Liver (tissue), 3 donors: ENCODE measurements around the gene NEK11.

ENCODE experiments used
- NR2F2 ChIP-seq: IDR thresholded peaks from 2 replicates; pipeline ENCODE4 v1.6.1; 2016; ENCODE audit warnings: antibody characterized with exemption
- RXRA ChIP-seq, 2 donors: IDR thresholded peaks; 2 replicates each; pipeline ENCODE4 v1.6.1; 2017 to 2018; ENCODE audit warnings: antibody characterized with exemption in 2 of 2, mild to moderate bottlenecking in 1 of 2
- SP1 ChIP-seq: IDR thresholded peaks from 2 replicates; pipeline ENCODE4 v1.6.1; 2018; ENCODE audit warnings: antibody characterized with exemption, mild to moderate bottlenecking
- TF ChIP-seq, protein P1 (sequence below): fragments of 150-350 bp; IDR thresholded peaks from 2 replicates; pipeline ENCODE4 v1.5.1; 2017; ENCODE audit warnings: improper control_type of control experiment, low read depth, low read length; ENCODE audit not compliant: missing input control
- donor health status: healthy.
- donor health status: healthy.

DNA sequence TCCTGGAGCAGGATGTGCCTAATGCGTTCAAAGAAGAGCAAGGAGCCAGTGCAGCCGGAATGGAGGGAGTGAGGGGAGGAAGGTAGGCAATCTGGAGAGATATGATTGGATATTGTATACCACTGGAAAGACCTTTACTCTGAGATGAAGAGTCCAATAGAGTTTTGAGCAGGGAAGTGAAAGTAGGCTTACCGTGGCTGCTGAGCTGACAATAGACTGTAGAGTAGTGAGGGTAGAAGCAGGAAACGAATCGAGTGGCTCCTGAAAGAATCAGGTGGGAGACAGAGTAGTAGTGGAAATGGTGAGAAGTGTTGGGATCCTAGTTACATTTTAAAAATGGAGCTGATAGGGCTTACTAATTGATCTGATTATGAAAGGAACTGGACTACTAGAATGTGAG lies 303.1 kb downstream of the NEK11 start:
- TF ChIP-seq SP1 (no peak), RXRA (IDR thresholded peaks at IDR 0.05) (no peak), NR2F2 (no peak)
- TF ChIP-seq, protein P1, sequence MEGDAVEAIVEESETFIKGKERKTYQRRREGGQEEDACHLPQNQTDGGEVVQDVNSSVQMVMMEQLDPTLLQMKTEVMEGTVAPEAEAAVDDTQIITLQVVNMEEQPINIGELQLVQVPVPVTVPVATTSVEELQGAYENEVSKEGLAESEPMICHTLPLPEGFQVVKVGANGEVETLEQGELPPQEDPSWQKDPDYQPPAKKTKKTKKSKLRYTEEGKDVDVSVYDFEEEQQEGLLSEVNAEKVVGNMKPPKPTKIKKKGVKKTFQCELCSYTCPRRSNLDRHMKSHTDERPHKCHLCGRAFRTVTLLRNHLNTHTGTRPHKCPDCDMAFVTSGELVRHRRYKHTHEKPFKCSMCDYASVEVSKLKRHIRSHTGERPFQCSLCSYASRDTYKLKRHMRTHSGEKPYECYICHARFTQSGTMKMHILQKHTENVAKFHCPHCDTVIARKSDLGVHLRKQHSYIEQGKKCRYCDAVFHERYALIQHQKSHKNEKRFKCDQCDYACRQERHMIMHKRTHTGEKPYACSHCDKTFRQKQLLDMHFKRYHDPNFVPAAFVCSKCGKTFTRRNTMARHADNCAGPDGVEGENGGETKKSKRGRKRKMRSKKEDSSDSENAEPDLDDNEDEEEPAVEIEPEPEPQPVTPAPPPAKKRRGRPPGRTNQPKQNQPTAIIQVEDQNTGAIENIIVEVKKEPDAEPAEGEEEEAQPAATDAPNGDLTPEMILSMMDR = no peak
